ENCODE measurements around the gene LYST.

The LYST gene

DNA sequence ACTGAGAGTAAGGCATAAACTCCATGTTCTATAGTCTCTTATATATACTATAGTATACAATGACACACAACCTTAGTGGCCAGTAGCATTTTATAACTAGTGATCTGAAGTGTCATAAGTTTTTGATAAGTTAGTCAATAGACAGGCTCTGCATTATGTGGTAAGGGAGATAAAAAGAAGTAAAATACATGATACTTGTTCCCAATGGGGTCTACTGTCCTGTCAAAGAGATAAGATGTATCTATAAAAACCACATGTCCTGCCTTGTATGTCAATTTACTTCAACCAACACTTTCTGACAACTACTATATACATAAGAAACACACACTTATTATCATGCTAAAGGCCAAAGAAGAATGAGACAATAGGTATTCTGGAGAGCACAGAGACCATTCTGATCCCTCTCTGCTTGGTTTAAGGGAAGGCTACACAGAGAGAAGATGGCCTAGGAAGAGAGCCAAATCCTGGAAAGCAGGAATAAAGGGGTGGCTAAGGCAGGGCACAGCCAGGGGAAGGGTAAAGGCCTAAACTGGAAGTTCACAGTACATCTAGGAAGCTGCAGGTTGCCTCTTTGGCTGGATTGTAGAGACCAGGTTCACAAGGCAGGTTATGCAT is 91.4 kb downstream of the LYST start:
- no peaks in the 10 kb centered on the region for H3K79me2 ChIP-seq (ENCODE audit: insufficient read depth, low read length)
- H3K9me3 ChIP-seq (ENCODE audit: insufficient read depth, low read length) = no peaks in the 10 kb centered on the region
- no peak overlapping the region for H3K9ac ChIP-seq (ENCODE audit: low read length)
- no peak overlapping the region for H3K4me2 ChIP-seq (ENCODE audit: low read depth, low read length, poor library complexity, severe bottlenecking)
- H3K27ac ChIP-seq (ENCODE audit: low read depth, low read length) = no peak overlapping the region
- H3K4me3 ChIP-seq (ENCODE audit: insufficient read depth, low read length, poor library complexity, severe bottlenecking) = no peak overlapping the region
- no peaks in the 10 kb centered on the region for H3K9me2 ChIP-seq (replicated peaks; ENCODE audit: insufficient read depth, low read length)
- H4K20me1 ChIP-seq (ENCODE audit: low read depth, low read length) = no peaks in the 10 kb centered on the region
- no peaks in the 10 kb centered on the region for H3F3A ChIP-seq (ENCODE audit: insufficient read depth)
- no peaks in the 10 kb centered on the region for H3K36me3 ChIP-seq (ENCODE audit: low read length)
- no peak for TF ChIP-seq EZH2phosphoT487 (conservative IDR thresholded peaks at IDR 0.05; ENCODE audit: low read length)
- TF ChIP-seq, protein P1, sequence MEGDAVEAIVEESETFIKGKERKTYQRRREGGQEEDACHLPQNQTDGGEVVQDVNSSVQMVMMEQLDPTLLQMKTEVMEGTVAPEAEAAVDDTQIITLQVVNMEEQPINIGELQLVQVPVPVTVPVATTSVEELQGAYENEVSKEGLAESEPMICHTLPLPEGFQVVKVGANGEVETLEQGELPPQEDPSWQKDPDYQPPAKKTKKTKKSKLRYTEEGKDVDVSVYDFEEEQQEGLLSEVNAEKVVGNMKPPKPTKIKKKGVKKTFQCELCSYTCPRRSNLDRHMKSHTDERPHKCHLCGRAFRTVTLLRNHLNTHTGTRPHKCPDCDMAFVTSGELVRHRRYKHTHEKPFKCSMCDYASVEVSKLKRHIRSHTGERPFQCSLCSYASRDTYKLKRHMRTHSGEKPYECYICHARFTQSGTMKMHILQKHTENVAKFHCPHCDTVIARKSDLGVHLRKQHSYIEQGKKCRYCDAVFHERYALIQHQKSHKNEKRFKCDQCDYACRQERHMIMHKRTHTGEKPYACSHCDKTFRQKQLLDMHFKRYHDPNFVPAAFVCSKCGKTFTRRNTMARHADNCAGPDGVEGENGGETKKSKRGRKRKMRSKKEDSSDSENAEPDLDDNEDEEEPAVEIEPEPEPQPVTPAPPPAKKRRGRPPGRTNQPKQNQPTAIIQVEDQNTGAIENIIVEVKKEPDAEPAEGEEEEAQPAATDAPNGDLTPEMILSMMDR (IDR thresholded peaks at IDR 0.05; ENCODE audit: insufficient read depth, low read length, poor library complexity, severe bottlenecking) = no peak
- no peaks in the 10 kb centered on the region for H3K27me3 ChIP-seq (ENCODE audit: low read length)
- no peak overlapping the region for H2AFZ ChIP-seq (ENCODE audit: low read depth, low read length, severe bottlenecking)

DNA sequence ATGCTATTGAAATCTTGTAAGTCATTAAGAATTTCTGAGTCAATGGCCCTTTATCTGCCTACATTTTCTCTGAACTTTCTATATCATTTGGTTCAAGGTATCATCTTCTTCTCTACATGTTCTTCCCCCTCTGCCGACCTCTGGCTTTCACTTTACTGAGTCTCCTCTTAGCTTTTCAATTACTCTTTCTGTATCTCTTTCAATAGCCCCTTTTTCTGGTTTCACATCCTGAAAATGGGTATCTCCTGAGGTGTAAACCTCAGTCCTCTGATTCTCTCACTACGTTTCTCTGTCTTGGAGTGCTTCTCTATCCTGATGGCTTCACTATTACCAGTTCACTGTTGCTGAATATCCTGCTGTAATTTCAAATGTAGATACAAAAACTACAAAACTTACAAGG is 98.9 kb downstream of the LYST start:
- no peak for TF ChIP-seq EZH2phosphoT487 (conservative IDR thresholded peaks at IDR 0.05; ENCODE audit: low read length)
- TF ChIP-seq, protein P1 (IDR thresholded peaks at IDR 0.05; ENCODE audit: insufficient read depth, low read length, poor library complexity, severe bottlenecking) = no peak
- no peak overlapping the region for H3K4me3 ChIP-seq (ENCODE audit: insufficient read depth, low read length, poor library complexity, severe bottlenecking)
- H3K9me3 ChIP-seq (ENCODE audit: insufficient read depth, low read length) = no peaks in the 10 kb centered on the region
- no peaks in the 10 kb centered on the region for H3K9me2 ChIP-seq (replicated peaks; ENCODE audit: insufficient read depth, low read length)
- no peak overlapping the region for H3K4me2 ChIP-seq (ENCODE audit: low read depth, low read length, poor library complexity, severe bottlenecking)
- no peaks in the 10 kb centered on the region for H3K79me2 ChIP-seq (ENCODE audit: insufficient read depth, low read length)
- H3K27me3 ChIP-seq (ENCODE audit: low read length) = no peaks in the 10 kb centered on the region
- H3K36me3 ChIP-seq (ENCODE audit: low read length) = no peaks in the 10 kb centered on the region
- no peak overlapping the region for H3K9ac ChIP-seq (ENCODE audit: low read length)
- H2AFZ ChIP-seq (ENCODE audit: low read depth, low read length, severe bottlenecking) = no peak overlapping the region
- H3K27ac ChIP-seq (ENCODE audit: low read depth, low read length) = no peak overlapping the region
- H3F3A ChIP-seq (ENCODE audit: insufficient read depth) = no peaks in the 10 kb centered on the region
- H4K20me1 ChIP-seq (ENCODE audit: low read depth, low read length) = no peaks in the 10 kb centered on the region

DNA sequence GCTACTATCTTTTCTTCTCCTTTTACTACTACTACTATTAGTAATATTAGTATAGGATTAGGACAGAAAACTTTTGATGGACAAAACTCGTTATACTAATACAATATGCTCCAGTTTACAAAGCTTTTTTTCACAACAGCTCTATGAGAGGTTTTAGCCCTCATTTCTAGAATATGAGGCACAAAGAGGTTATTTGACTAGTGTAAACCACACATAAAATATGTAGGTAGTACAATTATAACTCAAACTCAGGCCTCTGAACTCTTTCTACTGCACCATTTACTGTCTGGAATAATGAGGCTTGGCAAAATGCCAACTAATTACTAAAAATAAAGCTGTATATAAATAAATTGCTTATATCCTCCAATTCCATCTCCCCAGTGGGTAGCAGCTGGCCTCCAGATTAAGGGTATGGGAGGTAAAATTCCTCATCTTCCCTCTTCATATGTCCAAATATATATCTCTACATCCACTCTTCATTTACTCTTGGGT is 99.9 kb downstream of the LYST start:
- no peak overlapping the region for H3K9ac ChIP-seq (ENCODE audit: low read length)
- H3K27me3 ChIP-seq (ENCODE audit: low read length) = no peaks in the 10 kb centered on the region
- no peaks in the 10 kb centered on the region for H3K9me3 ChIP-seq (ENCODE audit: insufficient read depth, low read length)
- TF ChIP-seq EZH2phosphoT487 (conservative IDR thresholded peaks at IDR 0.05; ENCODE audit: low read length) = no peak
- TF ChIP-seq, protein P1 (IDR thresholded peaks at IDR 0.05; ENCODE audit: insufficient read depth, low read length, poor library complexity, severe bottlenecking) = no peak
- no peaks in the 10 kb centered on the region for H3K79me2 ChIP-seq (ENCODE audit: insufficient read depth, low read length)
- H3K36me3 ChIP-seq (ENCODE audit: low read length) = no peaks in the 10 kb centered on the region
- no peaks in the 10 kb centered on the region for H3F3A ChIP-seq (ENCODE audit: insufficient read depth)
- H4K20me1 ChIP-seq (ENCODE audit: low read depth, low read length) = no peaks in the 10 kb centered on the region
- no peak overlapping the region for H3K4me3 ChIP-seq (ENCODE audit: insufficient read depth, low read length, poor library complexity, severe bottlenecking)
- no peak overlapping the region for H3K27ac ChIP-seq (ENCODE audit: low read depth, low read length)
- no peaks in the 10 kb centered on the region for H3K9me2 ChIP-seq (replicated peaks; ENCODE audit: insufficient read depth, low read length)
- no peak overlapping the region for H3K4me2 ChIP-seq (ENCODE audit: low read depth, low read length, poor library complexity, severe bottlenecking)
- no peak overlapping the region for H2AFZ ChIP-seq (ENCODE audit: low read depth, low read length, severe bottlenecking)
